ENCODE measurements around the gene OR4C12.
"Not testable (repeated sequence)": the region's sequence is repeated elsewhere in the genome, so short reads cannot be mapped to it uniquely, and the experiment has no call there.

- TF ChIP-seq, protein P1, sequence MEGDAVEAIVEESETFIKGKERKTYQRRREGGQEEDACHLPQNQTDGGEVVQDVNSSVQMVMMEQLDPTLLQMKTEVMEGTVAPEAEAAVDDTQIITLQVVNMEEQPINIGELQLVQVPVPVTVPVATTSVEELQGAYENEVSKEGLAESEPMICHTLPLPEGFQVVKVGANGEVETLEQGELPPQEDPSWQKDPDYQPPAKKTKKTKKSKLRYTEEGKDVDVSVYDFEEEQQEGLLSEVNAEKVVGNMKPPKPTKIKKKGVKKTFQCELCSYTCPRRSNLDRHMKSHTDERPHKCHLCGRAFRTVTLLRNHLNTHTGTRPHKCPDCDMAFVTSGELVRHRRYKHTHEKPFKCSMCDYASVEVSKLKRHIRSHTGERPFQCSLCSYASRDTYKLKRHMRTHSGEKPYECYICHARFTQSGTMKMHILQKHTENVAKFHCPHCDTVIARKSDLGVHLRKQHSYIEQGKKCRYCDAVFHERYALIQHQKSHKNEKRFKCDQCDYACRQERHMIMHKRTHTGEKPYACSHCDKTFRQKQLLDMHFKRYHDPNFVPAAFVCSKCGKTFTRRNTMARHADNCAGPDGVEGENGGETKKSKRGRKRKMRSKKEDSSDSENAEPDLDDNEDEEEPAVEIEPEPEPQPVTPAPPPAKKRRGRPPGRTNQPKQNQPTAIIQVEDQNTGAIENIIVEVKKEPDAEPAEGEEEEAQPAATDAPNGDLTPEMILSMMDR (IDR thresholded peaks at IDR 0.05), result not testable (repeated sequence)
- not testable (repeated sequence) for TF ChIP-seq POLR2A (IDR thresholded peaks at IDR 0.05)
Observed at GRCh38 chr11:49982435-49982834, at the start of gene OR4C12.
